Stimulated activated naive B cell treated with anti-CD40 and anti-IgM and Interleukin-4, amounts not matched to agents 10 μg/mL and 1 μg/mL and 100 μg/mL, for 72 hours (primary cell): ENCODE measurements around the gene SYT5.
"Not testable (repeated sequence)": the region's sequence is repeated elsewhere in the genome, so short reads cannot be mapped to it uniquely, and the experiment has no call there.

ENCODE experiments used
- ATAC-seq, 2 donors: fragments of 150-1000 bp; cut with Tn5 transposase; replicated peaks; 2 replicates each; pipeline ENCODE4 v1.10.0; 2021; ENCODE audit warnings: moderate library complexity in 1 of 2
- DNase-seq: peaks from one replicate; pipeline ENCODE4 v3.0.0; 2021
- H3K27ac Mint-ChIP-seq: one replicate; pipeline ENCODE4 v1.8.0; 2022; ENCODE audit warnings: mild to moderate bottlenecking, mixed read lengths
- H3K27me3 Mint-ChIP-seq, 2 donors: one replicate each; pipeline ENCODE4 v1.8.0; 2022; ENCODE audit warnings: mixed read lengths in 2 of 2
- H3K36me3 Mint-ChIP-seq, 2 donors: one replicate each; pipeline ENCODE4 v1.8.0; 2022; ENCODE audit warnings: mixed read lengths in 2 of 2, mild to moderate bottlenecking in 1 of 2
- H3K4me1 Mint-ChIP-seq, 2 donors: one replicate each; pipeline ENCODE4 v1.8.0; 2022; ENCODE audit warnings: mixed read lengths in 2 of 2, mild to moderate bottlenecking in 1 of 2
- H3K4me3 Mint-ChIP-seq, 2 donors: one replicate each; pipeline ENCODE4 v1.8.0; 2022; ENCODE audit warnings: mild to moderate bottlenecking in 2 of 2, mixed read lengths in 2 of 2, moderate library complexity in 1 of 2
- H3K9me3 Mint-ChIP-seq, 2 donors: one replicate each; pipeline ENCODE4 v1.8.0; 2022; ENCODE audit warnings: mixed read lengths in 2 of 2, mild to moderate bottlenecking in 1 of 2

The SYT5 gene

DNA sequence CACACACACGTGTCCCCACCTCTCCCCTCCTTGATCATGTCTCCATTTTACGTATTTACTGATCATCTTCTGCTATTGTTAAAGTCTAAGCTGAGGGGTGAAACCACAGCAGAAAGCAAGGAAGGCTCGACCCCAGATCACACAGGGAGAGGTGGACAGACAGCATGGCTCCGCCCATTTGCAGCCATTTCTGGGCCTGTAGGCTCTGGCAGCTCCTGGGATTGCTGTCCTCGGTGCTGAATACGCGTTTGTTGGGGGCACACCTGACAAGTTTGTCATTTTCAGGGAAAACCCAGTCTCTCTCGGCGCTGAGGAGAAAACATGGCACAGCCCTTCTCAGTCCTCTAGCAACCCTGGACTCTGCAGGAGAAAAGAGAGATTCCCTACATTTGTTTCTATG, 40.4 kb upstream of the SYT5 start:
- H3K9me3 Mint-ChIP-seq = peaks cover 10 to 11% of the 10 kb centered on the region in 2 donors
- peaks cover 37 to 55% of the 10 kb centered on the region in 2 donors for H3K36me3 Mint-ChIP-seq
- H3K4me1 Mint-ChIP-seq = peaks cover 13 to 17% of the 10 kb centered on the region in 2 donors
- no peak for DNase-seq
- peaks cover 14 to 17% of the 10 kb centered on the region in 2 donors for H3K27me3 Mint-ChIP-seq
- H3K27ac Mint-ChIP-seq = peak overlapping the region; percentile 65
- H3K4me3 Mint-ChIP-seq = no peak overlapping the region
- ATAC-seq = no peak

DNA sequence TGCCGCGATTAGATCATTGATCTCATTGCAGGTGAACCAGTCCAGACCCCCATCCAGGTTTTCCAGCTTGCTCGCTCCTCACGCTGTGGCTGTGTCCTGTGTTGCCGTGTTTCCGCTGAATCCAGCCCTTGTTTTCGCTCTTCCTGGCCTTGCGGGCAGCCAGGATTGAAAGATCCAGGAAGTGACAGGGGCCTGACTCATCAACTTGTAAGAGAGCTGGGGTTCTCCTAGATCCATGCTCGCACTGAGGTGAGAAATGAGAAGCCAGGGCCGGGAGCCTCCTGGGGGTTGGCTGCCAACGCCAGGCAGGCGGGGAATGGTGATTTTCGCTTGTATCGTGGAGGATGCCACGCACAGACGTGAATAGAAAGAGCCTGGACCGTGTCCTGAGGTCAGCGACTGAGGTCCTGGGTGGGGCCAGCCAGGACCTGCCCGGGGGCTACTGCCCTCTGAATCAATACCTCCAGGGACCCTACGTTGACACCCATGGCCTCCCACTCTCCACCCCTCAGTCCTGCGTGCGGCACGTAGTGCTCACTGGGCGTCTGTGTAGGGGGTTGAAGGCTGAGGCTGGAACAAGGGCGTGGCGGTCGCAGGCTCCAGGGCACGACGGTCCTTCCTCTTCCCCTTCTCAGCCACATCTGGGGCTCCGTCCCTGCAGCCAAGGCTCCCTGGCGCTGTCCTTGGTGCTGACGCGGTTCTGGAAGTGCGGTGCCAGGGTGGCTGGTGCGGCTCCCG, 36.5 kb upstream of the SYT5 start:
- peak; percentile 80 to 83 for ATAC-seq
- H3K9me3 Mint-ChIP-seq = peaks cover 17 to 24% of the 10 kb centered on the region in 2 donors
- peaks cover 9 to 12% of the 10 kb centered on the region in 2 donors for H3K4me1 Mint-ChIP-seq
- peaks cover 25 to 33% of the 10 kb centered on the region in 2 donors for H3K36me3 Mint-ChIP-seq
- DNase-seq = no peak
- peak overlapping the region; percentile 60 to 70 for H3K4me3 Mint-ChIP-seq
- H3K27me3 Mint-ChIP-seq = peaks cover 27 to 45% of the 10 kb centered on the region in 2 donors
- H3K27ac Mint-ChIP-seq = peak overlapping the region; percentile 89

DNA sequence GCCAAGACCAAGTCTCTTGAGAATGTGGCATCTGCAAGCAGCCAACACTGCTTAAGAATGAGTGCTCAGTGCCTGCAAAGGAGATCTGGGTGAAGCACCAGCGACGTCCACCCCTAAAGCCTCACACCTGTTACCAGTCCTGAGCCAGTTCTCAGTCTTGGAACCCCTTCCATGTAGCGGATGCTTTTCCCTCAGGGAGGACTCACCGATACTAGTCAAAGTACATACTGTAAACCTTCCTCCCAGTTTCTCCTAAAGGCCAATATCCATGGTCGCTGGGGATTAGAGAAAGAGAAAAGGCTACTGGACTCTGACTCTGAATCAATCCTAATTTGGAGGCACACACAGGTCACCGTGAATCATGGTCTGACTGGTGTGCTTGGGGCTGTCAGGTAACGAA, 33.5 kb upstream of the SYT5 start:
- Mint-ChIP-seq H3K4me1 (peaks cover 9 to 12% of the 10 kb centered on the region in 2 donors), H3K27ac (no peak overlapping the region), H3K36me3 (peaks cover 7 to 15% of the 10 kb centered on the region in 2 donors), H3K27me3 (peaks cover 43 to 60% of the 10 kb centered on the region in 2 donors), H3K4me3 (no peak overlapping the region), H3K9me3 (peaks cover 15 to 21% of the 10 kb centered on the region in 2 donors)
- ATAC-seq (no peak), DNase-seq (no peak)

DNA sequence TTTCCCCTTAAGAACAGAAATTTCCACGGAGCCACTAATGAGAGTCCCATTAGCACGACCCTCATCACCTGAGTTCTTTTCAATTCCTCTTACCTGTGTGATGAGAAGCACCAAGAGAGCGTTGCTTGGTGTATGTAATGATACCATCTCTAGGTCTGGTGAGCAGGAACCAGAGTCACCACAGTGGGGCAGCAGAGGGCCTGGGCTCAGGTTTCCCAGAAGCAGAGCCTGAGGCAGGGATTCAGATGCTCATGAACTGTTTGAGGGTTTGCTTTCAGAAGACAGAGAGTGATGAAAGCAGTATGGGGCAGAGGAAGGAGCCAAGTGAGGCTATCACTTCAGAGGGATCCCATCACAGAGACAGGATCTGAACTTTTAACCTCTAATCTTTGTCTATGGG, 32.4 kb upstream of the SYT5 start:
- H3K27ac Mint-ChIP-seq = no peak overlapping the region
- H3K9me3 Mint-ChIP-seq = peaks cover 15 to 21% of the 10 kb centered on the region in 2 donors
- DNase-seq (no peak), ATAC-seq (no peak)
- no peak overlapping the region for H3K4me3 Mint-ChIP-seq
- H3K27me3 Mint-ChIP-seq = peaks cover 43 to 61% of the 10 kb centered on the region in 2 donors
- H3K4me1 Mint-ChIP-seq = peaks cover 9 to 12% of the 10 kb centered on the region in 2 donors
- peaks cover 7 to 15% of the 10 kb centered on the region in 2 donors for H3K36me3 Mint-ChIP-seq

DNA sequence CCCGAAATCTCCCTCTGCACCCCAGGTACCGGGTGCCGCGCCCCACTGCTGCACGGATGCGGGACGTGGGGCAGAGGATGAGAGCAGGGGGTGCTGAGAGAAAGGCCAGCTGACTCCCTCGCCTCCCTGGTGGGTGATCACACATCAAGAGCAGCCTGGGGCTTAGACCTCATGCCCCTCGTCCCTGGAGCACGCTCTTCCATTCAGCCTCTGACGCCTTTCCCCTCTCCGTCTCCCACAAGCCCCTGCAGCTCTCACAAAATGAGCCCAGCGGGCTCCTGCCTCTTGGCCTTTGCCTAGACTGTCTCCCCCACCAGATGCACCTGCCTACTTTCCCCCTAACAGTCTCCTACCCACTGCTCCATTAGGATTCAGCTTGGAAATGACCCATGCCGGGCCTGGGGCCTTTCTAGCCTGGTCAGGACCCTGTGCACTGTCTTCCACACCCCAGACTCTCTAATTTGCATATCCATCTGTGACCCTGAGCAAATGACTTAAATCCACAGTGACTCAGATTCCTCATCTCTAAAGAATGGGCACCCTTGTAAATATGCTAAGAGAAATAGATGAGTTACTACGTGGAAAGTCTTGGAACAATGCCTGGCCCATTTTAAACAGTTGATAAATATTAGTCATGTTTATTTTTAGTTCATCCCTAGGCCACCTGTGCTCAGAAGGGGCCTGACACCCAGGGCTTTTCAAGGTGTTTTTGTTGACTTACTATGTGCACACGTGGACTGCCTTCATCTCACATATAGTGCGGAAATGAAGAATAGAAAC, 29.8 kb upstream of the SYT5 start:
- H3K4me3 Mint-ChIP-seq = no peak overlapping the region
- H3K4me1 Mint-ChIP-seq = peaks cover 3 to 9% of the 10 kb centered on the region in 2 donors
- ATAC-seq = no peak
- H3K27ac Mint-ChIP-seq = no peak overlapping the region
- DNase-seq = no peak
- H3K9me3 Mint-ChIP-seq = peaks cover 6 to 15% of the 10 kb centered on the region in 2 donors
- H3K27me3 Mint-ChIP-seq = peaks cover 43 to 61% of the 10 kb centered on the region in 2 donors
- peaks cover 6 to 7% of the 10 kb centered on the region in 2 donors for H3K36me3 Mint-ChIP-seq

DNA sequence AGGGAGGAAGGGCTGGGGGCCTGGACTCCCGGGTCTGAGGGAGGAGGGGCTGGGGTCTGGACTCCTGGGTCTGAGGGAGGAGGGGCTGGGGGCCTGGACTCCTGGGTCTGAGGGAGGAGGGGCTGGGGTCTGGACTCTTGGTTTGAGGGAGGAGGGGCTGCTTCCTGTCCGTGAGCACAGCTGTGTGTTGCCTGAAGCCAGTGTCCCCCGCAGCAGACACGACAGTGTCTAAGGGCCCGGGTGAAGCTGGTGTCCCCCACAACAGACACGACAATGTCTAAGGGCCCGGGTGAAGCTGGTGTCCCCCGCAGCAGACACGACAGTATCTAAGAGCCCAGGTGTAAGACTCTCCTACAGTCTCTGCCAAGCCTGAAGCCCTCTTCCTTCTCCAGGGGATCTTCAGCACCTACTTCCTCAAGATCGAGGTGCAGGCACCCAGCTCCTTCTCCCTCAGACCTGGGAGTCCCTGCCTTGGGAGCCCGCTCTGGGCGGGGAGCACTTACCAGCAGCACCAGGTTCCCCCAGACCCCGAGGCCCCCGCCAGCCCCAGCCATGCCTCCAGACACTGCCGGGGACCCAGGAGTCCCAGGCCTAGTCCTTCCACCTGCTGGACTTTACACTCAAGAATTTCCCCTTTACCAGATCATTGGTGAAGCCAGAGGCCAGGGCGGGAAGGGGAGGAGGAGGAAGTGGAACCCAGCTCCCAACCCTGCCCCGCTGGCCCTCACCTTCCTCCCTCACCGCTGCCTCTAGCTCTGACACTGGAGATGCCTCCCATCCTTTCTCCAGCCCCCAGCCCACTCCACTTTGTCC, 29.0 kb upstream of the SYT5 start, which contains the start of gene PTPRH:
Gene PTPRH (minus strand): TSS at position 622 of the 813 bp plus-strand sequence. CDS start 68 bp downstream, at position 554.
- ATAC-seq (no peak), DNase-seq (no peak)
- no peak within 1 kb of the TSS for H3K27ac Mint-ChIP-seq
- peaks cover 6% of the 10 kb centered on the region in 2 donors for H3K36me3 Mint-ChIP-seq
- peaks cover 6 to 12% of the 10 kb centered on the region in 2 donors for H3K9me3 Mint-ChIP-seq
- peaks cover 45 to 61% of the 10 kb centered on the region in 2 donors for H3K27me3 Mint-ChIP-seq
- peaks cover 3 to 9% of the 10 kb centered on the region in 2 donors for H3K4me1 Mint-ChIP-seq
- H3K4me3 Mint-ChIP-seq = no peak within 1 kb of the TSS

DNA sequence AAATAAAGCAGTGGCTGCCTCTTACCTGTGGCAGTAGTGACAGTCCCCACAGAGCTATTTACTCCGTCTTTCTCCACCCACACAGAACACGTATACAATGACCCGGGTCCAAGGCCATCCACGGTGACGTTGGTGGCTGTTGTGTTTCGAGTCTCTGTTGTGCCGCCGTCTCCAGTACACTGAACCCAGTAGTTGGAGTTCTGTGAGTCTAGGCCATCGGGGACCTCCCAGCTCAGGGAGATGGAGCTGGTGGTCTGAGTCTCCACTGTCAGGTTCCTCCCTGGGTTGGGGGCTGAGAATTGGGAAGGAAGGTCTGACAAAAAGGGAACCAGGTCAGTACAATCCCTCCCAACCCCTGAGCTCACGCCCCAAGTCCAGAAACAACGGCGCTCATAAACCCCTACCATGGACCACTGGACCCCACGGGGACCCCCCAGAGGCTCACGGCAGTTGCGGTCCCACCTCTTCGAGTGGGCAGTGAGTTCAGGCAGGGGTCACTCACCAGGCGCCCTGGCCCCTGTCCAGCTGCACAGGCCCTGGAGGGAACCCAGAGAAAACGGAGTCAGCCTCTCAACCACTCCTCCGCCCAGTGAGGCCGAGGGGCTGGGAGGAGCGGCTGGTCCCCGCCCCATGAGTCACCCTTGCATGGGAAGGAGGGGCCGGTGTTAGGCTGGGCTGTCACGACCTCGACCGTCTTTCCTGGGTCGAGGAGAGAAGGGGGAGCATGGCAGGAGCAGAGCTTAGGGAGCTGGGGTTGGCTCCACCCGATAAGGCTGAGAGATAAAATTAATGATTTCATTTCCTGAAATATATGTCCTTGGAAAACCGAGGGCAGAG, 26.8 kb upstream of the SYT5 start:
- peaks cover 0 to 2% of the 10 kb centered on the region in 2 donors for H3K9me3 Mint-ChIP-seq
- peaks cover 48 to 62% of the 10 kb centered on the region in 2 donors for H3K27me3 Mint-ChIP-seq
- no peaks in the 10 kb centered on the region for H3K36me3 Mint-ChIP-seq
- ATAC-seq (peak; percentile 68), DNase-seq (no peak)
- H3K4me1 Mint-ChIP-seq = peaks cover 4 to 13% of the 10 kb centered on the region in 2 donors
- no peak overlapping the region for H3K27ac Mint-ChIP-seq
- no peak overlapping the region for H3K4me3 Mint-ChIP-seq

DNA sequence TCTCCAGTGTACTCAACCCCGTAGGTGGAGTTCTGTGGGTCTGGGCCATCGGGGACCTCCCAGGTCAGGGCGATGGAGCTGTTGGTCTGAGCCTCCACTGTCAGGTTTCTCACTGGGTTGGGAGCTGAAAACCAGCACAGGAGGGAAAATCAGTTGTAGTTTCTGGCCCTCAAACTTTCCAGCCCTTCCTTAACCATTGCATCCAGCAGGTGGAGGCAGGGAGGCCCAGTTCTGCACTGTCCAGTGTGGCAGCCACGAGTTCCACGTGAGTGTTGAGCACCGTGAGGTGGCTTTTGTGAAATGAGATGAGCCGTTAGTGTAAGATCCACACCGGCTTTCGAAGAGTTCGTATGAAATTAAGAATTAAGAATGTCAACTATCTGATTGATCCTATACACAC, 22.1 kb upstream of the SYT5 start:
- H3K27ac Mint-ChIP-seq, DNase-seq: not testable (repeated sequence)

DNA sequence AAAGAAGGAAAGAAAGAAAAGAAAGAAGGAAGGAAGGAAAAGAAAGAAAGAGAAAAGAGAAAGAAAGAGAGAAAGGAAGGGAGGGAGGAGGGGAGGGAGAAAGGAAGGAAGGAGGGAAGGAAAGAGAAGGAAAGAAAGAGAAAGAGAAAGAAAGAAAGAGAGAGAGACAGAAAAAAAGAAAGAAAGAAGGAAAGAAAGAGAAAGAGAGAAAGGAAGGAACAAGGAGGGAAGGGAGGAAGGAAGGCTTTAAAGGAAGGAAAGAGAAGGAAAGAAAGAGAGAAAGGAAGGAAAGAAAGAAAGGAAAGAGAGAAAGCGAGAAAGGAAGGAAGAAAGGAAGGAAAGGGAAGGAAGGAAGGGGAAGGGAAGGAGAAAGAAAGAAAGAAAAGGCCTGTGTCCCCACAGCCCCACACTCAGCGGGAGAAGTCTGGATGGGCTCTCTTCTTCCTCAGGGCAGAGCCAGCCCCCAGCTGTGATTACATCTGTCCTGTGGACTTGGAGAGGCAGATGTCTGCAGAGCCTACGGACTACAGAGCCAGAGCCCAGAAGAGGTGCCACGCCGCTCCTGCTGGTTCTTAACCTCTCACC, 19.6 kb upstream of the SYT5 start:
- H3K27me3 Mint-ChIP-seq = peaks cover 42 to 58% of the 10 kb centered on the region in 2 donors
- H3K4me1 Mint-ChIP-seq = peaks cover 2 to 6% of the 10 kb centered on the region in 2 donors
- no peaks in the 10 kb centered on the region for H3K36me3 Mint-ChIP-seq
- no peak overlapping the region for H3K4me3 Mint-ChIP-seq
- no peak for ATAC-seq
- H3K27ac Mint-ChIP-seq = no peak overlapping the region
- no peak for DNase-seq
- H3K9me3 Mint-ChIP-seq = no peaks in the 10 kb centered on the region

More for the DNA sequence above, 22.1 kb upstream of the SYT5 start:
- ATAC-seq, H3K4me3 Mint-ChIP-seq, H3K36me3 Mint-ChIP-seq, H3K9me3 Mint-ChIP-seq: not testable (repeated sequence)
- Mint-ChIP-seq H3K27me3 (peaks cover 53 to 72% of the 10 kb centered on the region in 2 donors), H3K4me1 (peaks cover 3 to 13% of the 10 kb centered on the region in 2 donors)

DNA sequence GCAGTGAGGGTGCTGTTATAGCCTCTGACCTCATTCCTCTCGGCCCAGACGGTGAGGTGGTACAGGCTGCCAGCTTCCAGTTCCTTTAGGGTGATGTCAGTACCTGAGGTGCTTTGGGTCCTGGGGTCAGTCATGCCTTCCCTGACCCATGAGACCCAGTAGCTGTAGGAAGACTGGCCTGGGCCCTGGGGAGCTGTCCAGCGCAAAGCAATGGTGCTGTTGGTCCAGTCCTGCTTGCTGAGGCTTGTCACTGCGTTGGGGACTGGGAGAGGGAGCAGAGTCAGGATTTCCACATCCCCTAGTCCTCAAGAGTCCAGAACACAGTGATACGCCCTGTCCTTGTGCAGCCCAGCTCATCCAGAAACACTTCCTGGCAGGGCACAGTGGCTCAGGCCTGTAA, 18.6 kb upstream of the SYT5 start:
- Mint-ChIP-seq H3K27me3 (peaks cover 36 to 48% of the 10 kb centered on the region in 2 donors), H3K9me3 (no peaks in the 10 kb centered on the region), H3K4me3 (no peak overlapping the region), H3K36me3 (no peaks in the 10 kb centered on the region), H3K27ac (no peak overlapping the region), H3K4me1 (peaks cover 2 to 6% of the 10 kb centered on the region in 2 donors)
- DNase-seq (no peak), ATAC-seq (no peak)

DNA sequence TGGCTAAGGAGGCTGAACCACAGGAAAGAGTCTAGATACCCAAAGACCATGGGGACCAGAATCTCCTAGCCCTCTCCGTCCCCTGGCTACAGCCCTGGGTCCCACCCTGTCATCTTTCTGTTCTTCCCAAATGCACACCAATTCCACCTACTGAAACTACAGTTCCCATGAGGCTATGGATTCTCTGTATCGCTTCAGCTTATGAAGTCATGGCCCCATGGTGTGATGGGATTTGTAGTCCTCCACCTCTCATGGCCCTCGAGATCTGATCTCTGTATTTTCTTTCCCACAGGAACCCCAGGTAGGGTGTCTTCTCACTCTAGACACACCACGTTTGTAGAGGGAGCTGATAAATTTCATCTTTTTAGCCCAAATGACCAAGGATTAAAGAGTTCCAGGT, 17.4 kb upstream of the SYT5 start:
- H3K27me3 Mint-ChIP-seq = peaks cover 32 to 49% of the 10 kb centered on the region in 2 donors
- no peak overlapping the region for H3K4me3 Mint-ChIP-seq
- peaks cover 2 to 6% of the 10 kb centered on the region in 2 donors for H3K4me1 Mint-ChIP-seq
- H3K9me3 Mint-ChIP-seq = no peaks in the 10 kb centered on the region
- H3K27ac Mint-ChIP-seq = no peak overlapping the region
- no peaks in the 10 kb centered on the region for H3K36me3 Mint-ChIP-seq
- ATAC-seq = peak; percentile 33 to 57
- DNase-seq = no peak

DNA sequence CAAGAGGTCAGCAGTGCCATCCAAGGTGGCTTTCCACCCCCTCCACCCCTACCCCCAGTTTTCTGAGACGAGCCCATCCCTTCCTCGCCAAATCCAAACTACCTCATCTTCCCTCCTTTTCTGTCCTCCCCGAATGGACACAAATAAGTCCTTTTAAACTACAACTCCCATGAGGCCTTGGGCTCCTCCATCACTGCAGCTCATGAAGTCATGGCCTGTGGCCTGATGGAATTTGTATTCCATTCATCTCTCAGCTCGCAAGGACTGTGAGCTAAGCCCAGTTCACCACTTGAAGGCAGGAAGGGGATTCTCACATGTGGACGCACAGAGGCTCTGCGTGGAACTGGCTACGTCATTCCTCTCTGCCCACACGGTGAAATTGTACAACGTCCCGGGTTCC, 16.7 kb upstream of the SYT5 start:
- H3K27ac Mint-ChIP-seq = no peak overlapping the region

DNA sequence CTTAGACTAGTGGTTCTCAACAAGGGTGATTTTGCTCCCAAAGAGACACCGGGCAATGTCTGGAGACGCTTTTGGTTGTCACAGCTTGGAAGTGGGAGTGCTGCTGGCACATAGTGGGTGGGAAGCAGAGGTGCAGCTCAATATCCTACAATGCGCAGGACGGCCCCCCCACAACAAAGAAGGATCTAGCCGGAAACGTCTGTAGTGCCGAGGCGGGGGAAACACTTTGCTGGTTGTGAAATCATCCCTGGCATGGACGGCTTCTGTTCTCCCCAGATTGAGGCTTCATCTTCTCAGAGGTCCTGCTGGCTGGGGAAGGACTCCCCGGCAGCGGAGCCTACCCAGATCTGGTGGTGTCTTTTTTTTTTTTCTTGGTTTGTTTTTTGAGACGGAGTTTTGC, 13.4 kb upstream of the SYT5 start:
- no peak for ATAC-seq

More for the DNA sequence above, 16.7 kb upstream of the SYT5 start:
- Mint-ChIP-seq H3K4me3 (no peak overlapping the region), H3K9me3 (no peaks in the 10 kb centered on the region), H3K36me3 (no peaks in the 10 kb centered on the region), H3K27me3 (peaks cover 33 to 52% of the 10 kb centered on the region in 2 donors), H3K4me1 (peaks cover 0 to 2% of the 10 kb centered on the region in 2 donors)
- DNase-seq (no peak), ATAC-seq (no peak)

More for the DNA sequence above, 13.4 kb upstream of the SYT5 start:
- H3K4me1 Mint-ChIP-seq = peaks cover 4 to 10% of the 10 kb centered on the region in 2 donors
- no peaks in the 10 kb centered on the region for H3K36me3 Mint-ChIP-seq
- peaks cover 26 to 44% of the 10 kb centered on the region in 2 donors for H3K27me3 Mint-ChIP-seq
- DNase-seq = no peak
- no peaks in the 10 kb centered on the region for H3K9me3 Mint-ChIP-seq
- H3K4me3 Mint-ChIP-seq = no peak overlapping the region
- H3K27ac Mint-ChIP-seq = no peak overlapping the region
